Renal pelvis (tissue), 4 donors: ENCODE results near the gene AGXT2. TPM values are rescaled to one million over a fixed set of nuclear protein-coding genes. Genes with fewer than 3 reads are reported as not detected.
"Not testable (repeated sequence)": the region's sequence is repeated elsewhere in the genome, so short reads cannot be mapped to it uniquely, and the experiment has no call there.

ENCODE experiments used
- DNase-seq: peaks from one replicate; pipeline ENCODE4 v3.0.0-alpha.2; 2013
- polyA plus RNA-seq, 3 donors: library from polyadenylated mRNA; unstranded; fragments of 120-200 nt; gene quantifications; one replicate each; pipeline ENCODE4 v1.2.1, GENCODE V29; 2013; ENCODE audit not compliant: insufficient read length in 3 of 3

The AGXT2 gene
- polyA plus RNA-seq, 3 donors, result 26.9 to 60.3 (median 55.8) TPM

- DNase-seq, result no peak
Observed at GRCh38 chr5:35063414-35063813, 15.7 kb upstream of the AGXT2 start.

GRCh38 chr5:35061211-35061770, 13.5 kb upstream of the AGXT2 start:
- no peak for DNase-seq

DNA sequence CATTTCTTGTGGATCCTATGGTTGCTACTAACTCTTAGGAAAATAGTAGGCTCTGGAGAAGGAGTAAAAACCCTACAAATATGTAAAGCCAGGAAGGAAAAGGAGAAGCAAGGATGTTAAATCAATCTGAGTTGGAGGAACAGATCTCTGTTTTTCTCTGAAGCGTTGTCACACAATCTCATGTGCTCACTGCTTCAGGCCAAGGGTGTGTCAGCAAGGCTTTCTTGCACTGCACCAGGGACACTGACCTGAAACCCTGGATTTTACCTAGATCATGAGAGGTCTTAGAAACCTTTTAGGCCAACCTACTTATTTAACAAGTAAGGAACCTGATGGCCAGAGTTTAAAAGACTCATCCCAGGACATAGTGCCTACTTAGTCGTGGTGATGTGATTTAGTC, 12.5 kb upstream of the AGXT2 start:
- DNase-seq, result no peak

DNA sequence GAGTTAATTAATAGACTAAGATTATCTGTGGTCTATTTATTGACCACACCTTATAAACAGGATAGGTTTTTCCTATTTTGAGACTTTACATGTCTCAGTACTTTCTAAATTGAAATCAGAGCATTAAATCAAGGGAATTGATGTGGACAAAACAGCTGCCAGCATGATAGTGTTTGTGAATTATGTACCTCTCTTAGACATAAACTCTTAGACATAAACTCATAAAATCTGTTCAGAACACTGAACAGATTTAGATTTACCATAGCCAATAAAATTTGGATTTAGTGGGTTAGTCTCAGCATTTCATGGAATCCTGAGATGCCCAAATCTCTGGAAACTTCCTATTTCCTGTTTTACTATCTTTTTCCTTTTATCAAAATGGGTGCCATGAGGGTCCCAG, 11.5 kb upstream of the AGXT2 start:
- DNase-seq, result no peak

GRCh38 chr5:35058374-35058788, 10.6 kb upstream of the AGXT2 start:
- DNase-seq, result no peak

DNA sequence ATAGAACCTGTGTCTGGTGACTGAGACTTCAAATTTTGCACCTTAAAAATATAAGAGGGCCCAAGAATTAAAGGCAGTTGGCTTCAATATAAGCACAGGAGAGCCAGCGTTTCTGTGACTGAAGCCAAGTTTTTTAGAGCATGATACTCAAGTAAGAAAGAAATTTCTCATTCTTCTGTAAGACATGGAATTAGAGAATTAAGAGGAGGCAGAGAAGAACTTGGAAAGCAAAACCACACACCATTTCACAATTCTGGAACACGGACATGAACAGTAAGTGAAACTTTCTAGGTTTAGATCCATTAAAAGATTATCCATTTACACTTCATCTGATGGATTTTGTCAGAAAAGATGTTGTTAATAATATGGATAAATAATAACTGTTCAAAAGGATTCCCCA, 8.9 kb upstream of the AGXT2 start:
- DNase-seq, result no peak

- DNase-seq, result no peak
Observed at GRCh38 chr5:35052838-35053237, 5.1 kb upstream of the AGXT2 start.

- DNase-seq, result no peak
Observed at GRCh38 chr5:35050541-35051126, 2.9 kb upstream of the AGXT2 start.

DNA sequence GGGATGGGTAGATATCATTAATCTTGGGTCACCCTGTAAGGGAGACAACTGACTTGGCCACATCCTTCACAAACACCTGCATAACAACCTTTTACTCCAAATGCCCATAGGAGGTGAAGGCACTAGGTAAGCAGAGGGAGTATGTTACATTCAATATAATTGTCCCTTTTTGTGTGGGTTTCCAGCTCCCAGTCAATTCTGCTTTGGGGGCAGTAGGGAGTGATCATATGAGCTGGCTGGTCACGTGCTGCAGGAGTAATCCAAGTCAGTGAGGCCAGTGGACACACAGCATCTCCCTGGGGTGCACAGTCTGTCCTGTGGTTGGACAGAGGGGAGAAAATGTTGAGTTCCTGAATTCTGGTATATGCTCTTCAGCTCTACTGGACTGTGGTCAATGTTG, 1.2 kb upstream of the AGXT2 start:
- DNase-seq, result no peak

DNA sequence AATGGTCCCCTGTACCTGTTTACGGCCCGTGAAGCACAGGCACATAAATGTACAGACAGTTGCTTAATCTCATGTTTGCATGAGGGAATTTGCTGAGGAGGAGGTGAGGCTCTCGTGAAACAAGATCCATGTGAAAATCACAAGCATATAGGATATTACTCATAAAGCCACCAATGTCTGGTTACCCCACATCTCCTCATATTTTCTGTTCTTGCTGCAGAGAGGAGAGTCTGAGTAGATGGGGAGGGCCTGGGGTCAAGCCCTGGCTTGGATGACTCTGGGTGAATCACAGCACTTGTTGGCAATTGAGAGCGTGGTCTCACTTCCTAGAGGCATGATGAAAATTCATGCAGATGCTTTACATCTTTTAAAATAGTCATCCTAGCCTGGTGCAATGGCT, 975 bp downstream of the AGXT2 start:
- DNase-seq, result no peak

- no peak for DNase-seq
Observed at GRCh38 chr5:35045280-35045679, 2.5 kb downstream of the AGXT2 start.

DNA sequence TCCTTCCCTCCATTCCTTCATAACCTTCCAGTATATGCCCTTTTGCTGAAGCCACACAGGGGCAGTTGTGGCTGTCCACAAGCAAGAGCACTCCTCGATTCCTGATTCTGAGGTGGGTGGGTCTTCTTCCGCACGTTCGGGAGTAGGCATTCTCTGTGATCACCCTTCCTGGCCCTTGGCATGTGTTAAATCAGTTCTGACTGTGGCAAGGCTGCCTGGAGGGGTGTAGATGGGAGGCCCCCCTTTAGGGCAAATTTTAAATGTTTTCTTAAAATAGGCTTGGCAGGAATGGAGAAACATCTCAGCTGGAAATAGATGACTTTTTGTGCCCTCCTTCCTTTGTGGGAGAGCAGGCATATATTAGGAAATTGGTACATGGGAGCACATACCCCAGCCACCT, 3.1 kb downstream of the AGXT2 start:
- DNase-seq, result no peak

DNA sequence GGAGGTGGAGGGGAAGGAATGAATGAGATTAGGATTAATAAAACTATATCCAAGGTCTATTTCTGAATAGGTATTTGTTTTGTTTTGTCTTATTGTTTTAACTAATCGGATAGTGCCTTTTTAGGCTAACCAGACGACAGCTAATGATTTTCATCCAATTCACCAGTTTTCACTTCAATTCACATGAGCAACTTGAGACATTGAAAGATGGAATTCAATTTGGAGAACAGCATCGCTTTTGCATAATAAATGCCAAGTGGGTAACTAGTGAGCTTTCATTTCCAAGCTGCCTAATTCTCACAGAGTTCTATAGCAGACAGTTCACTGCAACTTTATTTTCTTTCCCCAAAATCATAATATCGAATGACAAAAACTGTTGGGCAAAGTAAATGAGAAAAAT, 5.0 kb downstream of the AGXT2 start:
- DNase-seq, result no peak

DNA sequence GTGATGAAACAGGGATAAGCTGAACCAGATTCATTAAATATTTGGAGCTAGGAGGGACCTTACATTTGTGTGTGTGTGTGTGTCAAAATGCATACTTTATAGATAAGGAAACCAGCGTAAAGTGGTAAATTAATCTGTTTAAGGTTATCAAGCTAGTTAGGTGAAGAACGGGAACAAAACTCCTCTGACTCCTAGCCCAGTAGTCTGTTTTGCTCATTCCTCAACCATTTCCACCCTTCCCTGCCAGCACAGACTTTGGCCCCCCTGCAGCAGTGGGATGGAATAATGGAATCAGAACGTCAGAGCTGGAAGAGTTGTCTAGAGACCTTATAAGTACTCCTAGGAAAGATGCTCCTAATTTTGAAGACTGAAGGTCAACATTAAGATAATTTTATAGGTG, 6.5 kb downstream of the AGXT2 start:
- DNase-seq, result no peak

DNA sequence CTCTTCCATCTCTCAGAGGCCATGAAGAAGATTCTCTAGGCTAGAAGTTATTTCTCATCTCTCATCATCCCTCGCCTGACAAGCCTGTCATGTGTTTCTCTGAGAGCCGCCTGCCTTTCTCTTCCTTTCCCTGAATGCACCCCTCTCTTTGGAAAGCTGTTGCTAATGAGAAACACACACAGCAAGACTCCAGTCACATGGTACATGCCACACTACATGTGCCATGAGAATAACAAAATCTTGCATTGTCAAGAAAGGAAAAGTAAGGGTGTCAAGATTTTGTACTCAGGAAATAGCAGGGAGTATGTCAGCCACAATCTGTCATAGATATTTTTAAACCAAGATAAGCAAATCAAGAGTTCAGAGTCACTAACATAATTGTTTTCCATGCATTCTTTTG, 8.9 kb downstream of the AGXT2 start:
- no peak for DNase-seq

DNA sequence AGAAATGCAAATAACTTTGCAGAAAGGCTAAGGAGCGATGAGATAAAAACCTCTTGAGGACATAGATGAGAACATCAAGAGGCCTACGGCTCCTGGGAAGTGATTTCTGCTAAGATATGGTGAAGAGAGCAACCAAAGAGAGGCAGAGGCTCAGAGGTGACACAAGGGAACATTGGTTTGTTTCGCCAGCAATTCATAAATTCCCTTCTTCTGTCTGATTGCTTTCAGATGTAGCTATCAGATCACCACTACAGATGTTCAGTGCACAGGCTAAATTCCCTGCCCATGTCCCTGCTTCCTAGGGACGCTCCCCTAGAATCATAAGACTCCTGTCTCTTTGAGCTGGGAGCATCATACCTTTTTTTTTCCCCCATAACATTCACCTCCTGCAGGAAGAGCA, 11.2 kb downstream of the AGXT2 start:
- DNase-seq, result no peak

GRCh38 chr5:35035929-35036328, 11.8 kb downstream of the AGXT2 start:
- not testable (repeated sequence) for DNase-seq

DNA sequence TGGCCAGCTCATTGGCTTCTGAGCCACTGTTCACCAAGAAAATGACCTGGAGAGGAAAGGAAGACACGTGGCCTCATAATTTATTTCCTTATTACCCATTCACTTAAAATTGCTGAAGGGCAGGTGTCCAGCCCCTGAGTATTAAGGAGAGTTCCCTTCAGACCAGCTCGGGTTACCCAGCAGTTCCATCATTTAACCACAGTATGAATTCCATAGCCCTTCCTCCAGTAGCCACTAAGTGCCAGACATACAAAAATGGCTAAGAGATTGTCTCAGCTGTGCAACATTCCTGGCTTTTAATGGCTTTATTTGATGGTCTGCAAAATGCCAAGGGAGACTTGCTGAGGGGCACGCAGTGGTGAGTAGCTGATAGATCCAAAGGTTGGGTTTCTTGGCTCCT, 12.5 kb downstream of the AGXT2 start:
- DNase-seq, result no peak

GRCh38 chr5:35032356-35032755, 15.4 kb downstream of the AGXT2 start:
- no peak for DNase-seq

- DNase-seq, result no peak
Observed at GRCh38 chr5:35031276-35031675, 16.5 kb downstream of the AGXT2 start.

- DNase-seq, result no peak
Observed at GRCh38 chr5:35030426-35031100, 17.2 kb downstream of the AGXT2 start.

DNA sequence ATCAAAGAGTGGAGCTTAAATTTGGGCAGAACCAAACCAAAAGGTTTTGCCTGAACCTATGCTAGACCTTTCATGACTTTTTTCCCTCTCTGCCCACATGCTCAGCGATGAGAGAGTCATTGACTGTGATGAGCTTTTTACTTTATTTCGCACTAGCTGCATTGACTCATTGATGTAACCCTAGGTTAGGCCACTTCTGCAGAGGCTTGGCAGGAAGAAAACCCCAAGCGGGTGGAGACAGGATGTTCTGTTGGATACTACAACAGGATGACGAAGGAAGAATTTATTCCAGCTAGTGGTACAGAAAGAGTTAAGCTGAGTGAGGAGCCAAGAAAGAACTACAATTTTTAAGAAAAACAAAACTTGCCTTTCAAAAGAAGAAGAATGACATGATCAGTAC, 18.4 kb downstream of the AGXT2 start:
- DNase-seq, result no peak

DNA sequence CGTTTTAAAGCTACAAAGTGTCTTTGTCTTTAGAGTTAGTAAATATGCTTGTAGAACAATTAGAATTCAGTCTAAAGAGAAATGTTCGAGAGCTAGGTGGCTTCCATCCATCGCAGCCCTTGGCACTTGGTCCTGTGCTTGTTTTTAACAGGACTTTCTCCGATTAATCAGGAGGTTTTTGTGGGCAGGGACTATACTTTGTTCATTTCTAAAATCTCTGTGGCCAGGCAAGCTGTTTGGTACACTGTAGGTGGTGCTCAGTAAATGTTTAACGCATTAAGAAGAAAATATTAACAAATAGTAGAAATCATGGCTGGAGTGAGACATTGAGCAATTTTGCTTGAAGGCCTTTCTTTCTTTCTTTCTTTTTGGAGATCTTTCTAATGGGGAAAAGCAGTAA, 20.8 kb downstream of the AGXT2 start:
- DNase-seq, result no peak

GRCh38 chr5:35026280-35026840, 21.4 kb downstream of the AGXT2 start:
- DNase-seq, result no peak
